ENCODE results near the gene ENC1. TPM values are rescaled to one million over a fixed set of nuclear protein-coding genes. Genes with fewer than 3 reads are reported as not detected.

The ENC1 gene
- total RNA-seq, 1 experiment from 2014 or later = 30.0 TPM

GRCh38 chr5:74589204-74590056 lies 51.1 kb downstream of the ENC1 start:
- no peak overlapping the region for H3K4me3 ChIP-seq (replicated peaks in 1 of 2; ENCODE audit: low read depth in 1 of 2, low read length in 2 of 2)
- RAD21 ChIA-PET (ENCODE audit: low non-redundant PET in 1 of 2, low total read pairs in 2 of 2, uncharacterized antibody in 2 of 2, unreplicated experiment in 2 of 2) = no interaction called here
- BruUV-seq (replicated peaks) = no TSS peak

More at GRCh38 chr5:74589204-74590056, 51.1 kb downstream of the ENC1 start:
- Histone ChIP-seq H2AFZ (ENCODE audit: low read depth, low read length, poor library complexity, severe bottlenecking) (no peak overlapping the region), H3K36me3 (ENCODE audit: control insufficient read depth in 1 of 2, insufficient read depth in 2 of 2, low read length in 2 of 2) (no peaks in the 10 kb centered on the region), H3K9ac (ENCODE audit: low read length) (no peak overlapping the region), H3K79me2 (ENCODE audit: insufficient read depth, low read length) (no peaks in the 10 kb centered on the region), H3K9me3 (ENCODE audit: control insufficient read depth in 1 of 2, insufficient read depth in 1 of 2, low read depth in 1 of 2, low read length in 2 of 2) (no peaks in the 10 kb centered on the region), H3K9me2 (ENCODE audit: insufficient read depth) (no peaks in the 10 kb centered on the region), H3K4me1 (ENCODE audit: control insufficient read depth in 1 of 2, insufficient read depth in 2 of 2, low read length in 2 of 2) (peaks cover 0 to under 1% of the 10 kb centered on the region in 2 experiments; a peak in 1 of 4 replicates), H3K4me2 (ENCODE audit: low read length) (no peak overlapping the region), H4K20me1 (ENCODE audit: insufficient read depth) (no peaks in the 10 kb centered on the region), H3K27me3 (ENCODE audit: insufficient read depth, low read length) (no peaks in the 10 kb centered on the region), H3K27ac (ENCODE audit: low read depth, low read length) (no peak overlapping the region)
- no peak for TF ChIP-seq MAX (IDR thresholded peaks at IDR 0.05)
- no peak for TF ChIP-seq SRF (IDR thresholded peaks at IDR 0.05; ENCODE audit: low read depth)
- no peak for TF ChIP-seq CBX3 (IDR thresholded peaks at IDR 0.05; ENCODE audit: low read depth)
- no peak for TF ChIP-seq YY1 (IDR thresholded peaks at IDR 0.05; ENCODE audit: extremely low read depth, insufficient replicate concordance, low read depth, low read length)
- TF ChIP-seq EZH2 (IDR thresholded peaks at IDR 0.05) = no peak
- no peak for TF ChIP-seq ELF1 (IDR thresholded peaks at IDR 0.05; ENCODE audit: borderline replicate concordance, low read depth)
- TF ChIP-seq ZFX (IDR thresholded peaks at IDR 0.05) = no peak
- TF ChIP-seq EGR1 (IDR thresholded peaks at IDR 0.05; ENCODE audit: low read depth) = no peak
- TF ChIP-seq, protein P1, sequence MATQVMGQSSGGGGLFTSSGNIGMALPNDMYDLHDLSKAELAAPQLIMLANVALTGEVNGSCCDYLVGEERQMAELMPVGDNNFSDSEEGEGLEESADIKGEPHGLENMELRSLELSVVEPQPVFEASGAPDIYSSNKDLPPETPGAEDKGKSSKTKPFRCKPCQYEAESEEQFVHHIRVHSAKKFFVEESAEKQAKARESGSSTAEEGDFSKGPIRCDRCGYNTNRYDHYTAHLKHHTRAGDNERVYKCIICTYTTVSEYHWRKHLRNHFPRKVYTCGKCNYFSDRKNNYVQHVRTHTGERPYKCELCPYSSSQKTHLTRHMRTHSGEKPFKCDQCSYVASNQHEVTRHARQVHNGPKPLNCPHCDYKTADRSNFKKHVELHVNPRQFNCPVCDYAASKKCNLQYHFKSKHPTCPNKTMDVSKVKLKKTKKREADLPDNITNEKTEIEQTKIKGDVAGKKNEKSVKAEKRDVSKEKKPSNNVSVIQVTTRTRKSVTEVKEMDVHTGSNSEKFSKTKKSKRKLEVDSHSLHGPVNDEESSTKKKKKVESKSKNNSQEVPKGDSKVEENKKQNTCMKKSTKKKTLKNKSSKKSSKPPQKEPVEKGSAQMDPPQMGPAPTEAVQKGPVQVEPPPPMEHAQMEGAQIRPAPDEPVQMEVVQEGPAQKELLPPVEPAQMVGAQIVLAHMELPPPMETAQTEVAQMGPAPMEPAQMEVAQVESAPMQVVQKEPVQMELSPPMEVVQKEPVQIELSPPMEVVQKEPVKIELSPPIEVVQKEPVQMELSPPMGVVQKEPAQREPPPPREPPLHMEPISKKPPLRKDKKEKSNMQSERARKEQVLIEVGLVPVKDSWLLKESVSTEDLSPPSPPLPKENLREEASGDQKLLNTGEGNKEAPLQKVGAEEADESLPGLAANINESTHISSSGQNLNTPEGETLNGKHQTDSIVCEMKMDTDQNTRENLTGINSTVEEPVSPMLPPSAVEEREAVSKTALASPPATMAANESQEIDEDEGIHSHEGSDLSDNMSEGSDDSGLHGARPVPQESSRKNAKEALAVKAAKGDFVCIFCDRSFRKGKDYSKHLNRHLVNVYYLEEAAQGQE (IDR thresholded peaks at IDR 0.05; ENCODE audit: low read depth) = no peak
- no peak for TF ChIP-seq JUND (IDR thresholded peaks at IDR 0.05)
- TF ChIP-seq ZBTB33 (IDR thresholded peaks at IDR 0.05; ENCODE audit: extremely low read depth, insufficient replicate concordance, low read length) = no peak
- TF ChIP-seq RAD21 (IDR thresholded peaks at IDR 0.05; ENCODE audit: low read depth) = no peak
- no peak for TF ChIP-seq CEBPB (IDR thresholded peaks at IDR 0.05; ENCODE audit: low read depth)
- no peak for TF ChIP-seq FOSL1 (IDR thresholded peaks at IDR 0.05; ENCODE audit: low read depth)
- TF ChIP-seq POLR2AphosphoS5 (IDR thresholded peaks at IDR 0.05; ENCODE audit: low read depth, low read length) = no peak
- no peak for TF ChIP-seq ZNF274 (IDR thresholded peaks at IDR 0.05; ENCODE audit: low read depth, low read length)
- TF ChIP-seq SIN3A (IDR thresholded peaks at IDR 0.05; ENCODE audit: low read depth) = no peak
- no peak for TF ChIP-seq ATF3 (IDR thresholded peaks at IDR 0.05)
- TF ChIP-seq, protein P2, sequence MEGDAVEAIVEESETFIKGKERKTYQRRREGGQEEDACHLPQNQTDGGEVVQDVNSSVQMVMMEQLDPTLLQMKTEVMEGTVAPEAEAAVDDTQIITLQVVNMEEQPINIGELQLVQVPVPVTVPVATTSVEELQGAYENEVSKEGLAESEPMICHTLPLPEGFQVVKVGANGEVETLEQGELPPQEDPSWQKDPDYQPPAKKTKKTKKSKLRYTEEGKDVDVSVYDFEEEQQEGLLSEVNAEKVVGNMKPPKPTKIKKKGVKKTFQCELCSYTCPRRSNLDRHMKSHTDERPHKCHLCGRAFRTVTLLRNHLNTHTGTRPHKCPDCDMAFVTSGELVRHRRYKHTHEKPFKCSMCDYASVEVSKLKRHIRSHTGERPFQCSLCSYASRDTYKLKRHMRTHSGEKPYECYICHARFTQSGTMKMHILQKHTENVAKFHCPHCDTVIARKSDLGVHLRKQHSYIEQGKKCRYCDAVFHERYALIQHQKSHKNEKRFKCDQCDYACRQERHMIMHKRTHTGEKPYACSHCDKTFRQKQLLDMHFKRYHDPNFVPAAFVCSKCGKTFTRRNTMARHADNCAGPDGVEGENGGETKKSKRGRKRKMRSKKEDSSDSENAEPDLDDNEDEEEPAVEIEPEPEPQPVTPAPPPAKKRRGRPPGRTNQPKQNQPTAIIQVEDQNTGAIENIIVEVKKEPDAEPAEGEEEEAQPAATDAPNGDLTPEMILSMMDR (IDR thresholded peaks at IDR 0.05 in 2 of 3, conservative IDR thresholded peaks at IDR 0.05 in 1 of 3; ENCODE audit: borderline replicate concordance in 1 of 3, insufficient read depth in 1 of 3, low read depth in 2 of 3, low read length in 2 of 3) = no peak
- TF ChIP-seq POLR2A (IDR thresholded peaks at IDR 0.05; ENCODE audit: borderline replicate concordance, extremely low read depth, insufficient read depth, insufficient read length) = no peak
- intact Hi-C loops (cut with micrococcal nuclease) = no loop called here
- POLR2A ChIA-PET = no interaction called here
- ATAC-seq (no peak), DNase-seq (ENCODE audit: low read depth, low spot score) (no peak)
- CTCF ChIA-PET = no interaction called here

Data from HCT116 (cell line).